Endodermal cell (in vitro differentiated cells): ENCODE results near the gene DHRS7B. TPM values are rescaled to one million over a fixed set of nuclear protein-coding genes. Genes with fewer than 3 reads are reported as not detected.
A peak's percentile ranks its signal among the peaks of the same experiment; 100 is the strongest.

Experiments
- DNase-seq: peaks from one replicate; pipeline ENCODE4 v3.0.0-alpha.2; 2017
- H3K27ac ChIP-seq: 2 replicates; pipeline ENCODE4 v1.5.1; 2013; ENCODE audit warnings: mild to moderate bottlenecking, low read depth, low read length, moderate library complexity
- H3K27me3 ChIP-seq: 2 replicates; pipeline ENCODE4 v1.6.1; 2013; ENCODE audit warnings: mild to moderate bottlenecking, low read length, moderate library complexity; ENCODE audit not compliant: insufficient read depth, control insufficient read depth, poor library complexity, severe bottlenecking
- H3K36me3 ChIP-seq: 2 replicates; pipeline ENCODE4 v1.7.0; 2013; ENCODE audit warnings: mild to moderate bottlenecking, low read length, moderate library complexity; ENCODE audit not compliant: control insufficient read depth, insufficient read depth
- H3K4me1 ChIP-seq: one replicate; pipeline ENCODE4 v1.7.0; 2013; ENCODE audit warnings: low read length; ENCODE audit not compliant: control insufficient read depth, insufficient read depth
- H3K4me3 ChIP-seq: 2 replicates; pipeline ENCODE4 v1.5.1; 2013; ENCODE audit warnings: mild to moderate bottlenecking, low read length, moderate library complexity
- H3K9ac ChIP-seq: 2 replicates; pipeline ENCODE4 v1.6.1; 2013; ENCODE audit warnings: mild to moderate bottlenecking, low read length, moderate library complexity; ENCODE audit not compliant: poor library complexity, severe bottlenecking; ENCODE audit errors: extremely low read depth
- H3K9me3 ChIP-seq: 2 replicates; pipeline ENCODE4 v1.6.1; 2013; ENCODE audit warnings: mild to moderate bottlenecking, low read length, moderate library complexity; ENCODE audit not compliant: control insufficient read depth
- H3K27ac Mint-ChIP-seq: 2 replicates; pipeline ENCODE4 v1.8.0; 2020; ENCODE audit warnings: mixed read lengths
- H3K27me3 Mint-ChIP-seq: 2 replicates; pipeline ENCODE4 v1.8.0; 2021; ENCODE audit warnings: mild to moderate bottlenecking, mixed read lengths; ENCODE audit not compliant: insufficient read depth
- H3K36me3 Mint-ChIP-seq: 2 replicates; pipeline ENCODE4 v1.8.0; 2020; ENCODE audit warnings: low read depth, mixed read lengths
- H3K4me1 Mint-ChIP-seq: 2 replicates; pipeline ENCODE4 v1.8.0; 2020; ENCODE audit warnings: mixed read lengths
- H3K4me3 Mint-ChIP-seq: 2 replicates; pipeline ENCODE4 v1.8.0; 2020; ENCODE audit warnings: mild to moderate bottlenecking, moderate library complexity, mixed read lengths
- H3K9me3 Mint-ChIP-seq: 2 replicates; pipeline ENCODE4 v1.8.0; 2020; ENCODE audit warnings: mild to moderate bottlenecking, mixed read lengths
- CTCF ChIP-seq: fragments of 200-600 bp; sonication (generic); conservative IDR thresholded peaks from 2 replicates; pipeline ENCODE4 v1.5.0; 2021; ENCODE audit warnings: antibody characterized with exemption, mild to moderate bottlenecking
- WGBS, 2 experiments: methylation state at CpG; one replicate each; pipeline versions ENCODE4 v1.1.5 to v1.1.7; 2013; ENCODE audit warnings: missing lambda C conversion rate in 2 of 2, mixed read lengths in 1 of 2; ENCODE audit not compliant: insufficient coverage in 1 of 2, insufficient read length in 1 of 2; 5-methylcytosine and 5-hydroxymethylcytosine counted together
- total RNA-seq, 2 donors: library from RNA; stranded (reverse); fragmentation: NEBNext Ultra II Directional in 1 of 2; extraction: Animal tissue kit (Norgen Biotek cat#: 25700) in 1 of 2; gene quantifications; 2 replicates in 1 of 2; 3 replicates in 1 of 2; pipeline ENCODE4 v1.2.1, GENCODE V29; 2021

Gene DHRS7B
- total RNA-seq, 2 donors from 2014 or later: 20.8 to 24.2 TPM

- Histone ChIP-seq H3K9ac (no peak overlapping the region), H3K27ac (no peak overlapping the region), H3K4me3 (no peak overlapping the region), H3K36me3 (peaks cover 43% of the 10 kb centered on the region), H3K4me1 (no peaks in the 10 kb centered on the region), H3K9me3 (peaks cover 96% of the 10 kb centered on the region), H3K27me3 (no peaks in the 10 kb centered on the region)
- H3K27me3 Mint-ChIP-seq: no peaks in the 10 kb centered on the region
- H3K36me3 Mint-ChIP-seq: peaks cover 68% of the 10 kb centered on the region
- no peak overlapping the region for H3K4me3 Mint-ChIP-seq
- WGBS, 2 experiments: 93% methylated on average over 3 of the region's 3 CpGs; no CpG with 5 or more reads in 1 of the 2 experiments
- H3K4me1 Mint-ChIP-seq: no peaks in the 10 kb centered on the region
- H3K9me3 Mint-ChIP-seq: peaks cover 76% of the 10 kb centered on the region
- no peak for DNase-seq
- no peak overlapping the region for H3K27ac Mint-ChIP-seq
- no peak for TF ChIP-seq CTCF
Measured at GRCh38 chr17:21146362-21147015, 19.7 kb downstream of the DHRS7B start.

GRCh38 chr17:21149621-21150020 is 22.9 kb downstream of the DHRS7B start:
- no peaks in the 10 kb centered on the region for H3K4me1 Mint-ChIP-seq
- peaks cover 30% of the 10 kb centered on the region for H3K36me3 ChIP-seq
- 100% methylated on average over 1 of the region's 1 CpG for WGBS, 2 experiments
- no peaks in the 10 kb centered on the region for H3K27me3 ChIP-seq
- no peak overlapping the region for H3K27ac Mint-ChIP-seq
- no peak for TF ChIP-seq CTCF
- no peak overlapping the region for H3K4me3 Mint-ChIP-seq
- H3K4me1 ChIP-seq: no peaks in the 10 kb centered on the region
- no peak overlapping the region for H3K4me3 ChIP-seq
- H3K9ac ChIP-seq: no peak overlapping the region
- peaks cover 95% of the 10 kb centered on the region for H3K9me3 ChIP-seq
- no peaks in the 10 kb centered on the region for H3K27me3 Mint-ChIP-seq
- peaks cover 54% of the 10 kb centered on the region for H3K36me3 Mint-ChIP-seq
- DNase-seq: no peak
- H3K27ac ChIP-seq: no peak overlapping the region
- H3K9me3 Mint-ChIP-seq: peaks cover 82% of the 10 kb centered on the region

GRCh38 chr17:21152731-21153130 is 26.0 kb downstream of the DHRS7B start:
- Mint-ChIP-seq H3K27me3 (no peaks in the 10 kb centered on the region), H3K27ac (no peak overlapping the region), H3K4me3 (no peak overlapping the region), H3K4me1 (no peaks in the 10 kb centered on the region), H3K36me3 (peaks cover 25% of the 10 kb centered on the region), H3K9me3 (peaks cover 66% of the 10 kb centered on the region)
- no peaks in the 10 kb centered on the region for H3K27me3 ChIP-seq
- peak overlapping the region; percentile 46 for H3K4me3 ChIP-seq
- peaks cover 77% of the 10 kb centered on the region for H3K9me3 ChIP-seq
- no peak overlapping the region for H3K27ac ChIP-seq
- no peak for TF ChIP-seq CTCF
- no peak overlapping the region for H3K9ac ChIP-seq
- DNase-seq: no peak
- WGBS, 2 experiments: 82% methylated on average over 1 of the region's 1 CpG; no CpG with 5 or more reads in 1 of the 2 experiments
- H3K36me3 ChIP-seq: peaks cover 5% of the 10 kb centered on the region
- no peaks in the 10 kb centered on the region for H3K4me1 ChIP-seq
